Measurements from ENCODE around the gene APOB.
A peak's percentile ranks its signal among the peaks of the same experiment; 100 is the strongest.

The APOB gene, protein sequence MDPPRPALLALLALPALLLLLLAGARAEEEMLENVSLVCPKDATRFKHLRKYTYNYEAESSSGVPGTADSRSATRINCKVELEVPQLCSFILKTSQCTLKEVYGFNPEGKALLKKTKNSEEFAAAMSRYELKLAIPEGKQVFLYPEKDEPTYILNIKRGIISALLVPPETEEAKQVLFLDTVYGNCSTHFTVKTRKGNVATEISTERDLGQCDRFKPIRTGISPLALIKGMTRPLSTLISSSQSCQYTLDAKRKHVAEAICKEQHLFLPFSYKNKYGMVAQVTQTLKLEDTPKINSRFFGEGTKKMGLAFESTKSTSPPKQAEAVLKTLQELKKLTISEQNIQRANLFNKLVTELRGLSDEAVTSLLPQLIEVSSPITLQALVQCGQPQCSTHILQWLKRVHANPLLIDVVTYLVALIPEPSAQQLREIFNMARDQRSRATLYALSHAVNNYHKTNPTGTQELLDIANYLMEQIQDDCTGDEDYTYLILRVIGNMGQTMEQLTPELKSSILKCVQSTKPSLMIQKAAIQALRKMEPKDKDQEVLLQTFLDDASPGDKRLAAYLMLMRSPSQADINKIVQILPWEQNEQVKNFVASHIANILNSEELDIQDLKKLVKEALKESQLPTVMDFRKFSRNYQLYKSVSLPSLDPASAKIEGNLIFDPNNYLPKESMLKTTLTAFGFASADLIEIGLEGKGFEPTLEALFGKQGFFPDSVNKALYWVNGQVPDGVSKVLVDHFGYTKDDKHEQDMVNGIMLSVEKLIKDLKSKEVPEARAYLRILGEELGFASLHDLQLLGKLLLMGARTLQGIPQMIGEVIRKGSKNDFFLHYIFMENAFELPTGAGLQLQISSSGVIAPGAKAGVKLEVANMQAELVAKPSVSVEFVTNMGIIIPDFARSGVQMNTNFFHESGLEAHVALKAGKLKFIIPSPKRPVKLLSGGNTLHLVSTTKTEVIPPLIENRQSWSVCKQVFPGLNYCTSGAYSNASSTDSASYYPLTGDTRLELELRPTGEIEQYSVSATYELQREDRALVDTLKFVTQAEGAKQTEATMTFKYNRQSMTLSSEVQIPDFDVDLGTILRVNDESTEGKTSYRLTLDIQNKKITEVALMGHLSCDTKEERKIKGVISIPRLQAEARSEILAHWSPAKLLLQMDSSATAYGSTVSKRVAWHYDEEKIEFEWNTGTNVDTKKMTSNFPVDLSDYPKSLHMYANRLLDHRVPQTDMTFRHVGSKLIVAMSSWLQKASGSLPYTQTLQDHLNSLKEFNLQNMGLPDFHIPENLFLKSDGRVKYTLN (N-terminal part only)

DNA sequence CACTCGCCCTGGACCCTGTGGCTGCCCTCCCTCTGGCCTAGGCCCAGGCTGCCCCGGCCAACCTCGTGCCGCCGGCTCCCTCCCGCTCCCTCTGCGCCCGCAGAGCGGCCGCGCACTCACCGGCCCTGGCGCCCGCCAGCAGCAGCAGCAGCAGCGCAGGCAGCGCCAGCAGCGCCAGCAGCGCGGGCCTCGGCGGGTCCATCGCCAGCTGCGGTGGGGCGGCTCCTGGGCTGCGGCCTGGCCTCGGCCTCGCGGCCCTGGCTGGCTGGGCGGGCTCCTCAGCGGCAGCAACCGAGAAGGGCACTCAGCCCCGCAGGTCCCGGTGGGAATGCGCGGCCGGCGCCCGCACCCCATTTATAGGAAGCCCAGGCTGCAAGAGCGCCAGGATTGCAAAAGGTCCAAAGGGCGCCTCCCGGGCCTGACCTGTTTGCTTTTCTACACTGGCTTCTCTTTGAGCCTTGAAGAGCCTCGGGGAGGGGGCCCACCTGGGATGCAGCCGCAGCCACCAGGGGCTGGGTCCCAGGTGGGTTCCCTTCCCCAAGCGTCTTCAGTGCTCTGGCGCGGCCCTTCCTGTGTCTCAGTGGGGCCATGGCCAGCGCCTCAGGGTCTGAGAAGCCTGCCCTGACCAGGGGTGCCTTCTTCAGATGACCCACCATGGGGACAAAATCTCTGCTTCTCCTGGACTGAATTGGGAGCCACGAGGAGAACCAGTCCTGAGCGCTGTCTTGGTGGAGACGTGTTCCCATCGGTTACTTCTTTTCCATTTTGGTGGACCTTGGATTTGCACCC is at the start of gene APOB:
APOB (minus strand) TSS at position 330 of the 789 bp plus-strand sequence; CDS start at position 202, 128 bp downstream.
- Histone ChIP-seq H3K36me3 (ENCODE audit: control insufficient read depth, low read depth, low read length) (no peaks in the 10 kb centered on the region), H3K9ac (ENCODE audit: low read length) (no peak within 1 kb of the TSS), H3K27me3 (ENCODE audit: control insufficient read depth, insufficient read depth, low read length) (peaks cover 18% of the 10 kb centered on the region), H3K9me3 (ENCODE audit: control insufficient read depth, low read depth, low read length) (no peaks in the 10 kb centered on the region), H3K4me1 (ENCODE audit: control insufficient read depth, low read depth, low read length) (no peaks in the 10 kb centered on the region), H3K27ac (ENCODE audit: low read length) (no peak within 1 kb of the TSS), H3K4me3 (ENCODE audit: low read length) (peak within 1 kb of the TSS; percentile 70)

GRCh38 chr2:21092308-21092869 is 48.5 kb upstream of the APOB start:
- H3K27ac ChIP-seq (ENCODE audit: low read length): no peak overlapping the region
- no peaks in the 10 kb centered on the region for H3K36me3 ChIP-seq (ENCODE audit: control insufficient read depth, low read depth, low read length)
- H3K27me3 ChIP-seq (ENCODE audit: control insufficient read depth, insufficient read depth, low read length): no peaks in the 10 kb centered on the region
- H3K4me1 ChIP-seq (ENCODE audit: control insufficient read depth, low read depth, low read length): peaks cover under 1% of the 10 kb centered on the region
- no peaks in the 10 kb centered on the region for H3K9me3 ChIP-seq (ENCODE audit: control insufficient read depth, low read depth, low read length)
- H3K4me3 ChIP-seq (ENCODE audit: low read length): no peak overlapping the region
- H3K9ac ChIP-seq (ENCODE audit: low read length): no peak overlapping the region

DNA sequence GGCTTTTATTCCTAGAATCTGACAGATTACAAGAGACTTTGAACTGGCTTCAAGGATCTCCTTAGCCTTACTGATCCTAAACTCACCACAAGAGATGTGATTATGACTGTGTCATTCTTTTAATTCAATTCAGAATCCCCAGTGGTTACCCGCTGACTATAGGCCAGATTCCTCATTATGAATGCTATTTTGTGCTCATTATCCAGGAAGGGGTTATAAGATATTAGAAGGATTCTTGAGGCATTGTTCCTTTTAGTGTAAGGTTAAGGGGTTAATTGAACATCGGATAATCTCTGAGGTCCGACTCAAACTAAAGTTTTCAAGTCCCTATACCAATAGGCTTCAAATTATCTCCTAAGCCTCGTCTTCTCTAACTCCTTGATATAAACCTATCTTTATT is 40.5 kb upstream of the APOB start:
- no peaks in the 10 kb centered on the region for H3K9me3 ChIP-seq (ENCODE audit: control insufficient read depth, low read depth, low read length)
- H3K27me3 ChIP-seq (ENCODE audit: control insufficient read depth, insufficient read depth, low read length): no peaks in the 10 kb centered on the region
- H3K36me3 ChIP-seq (ENCODE audit: control insufficient read depth, low read depth, low read length): no peaks in the 10 kb centered on the region
- H3K9ac ChIP-seq (ENCODE audit: low read length): no peak overlapping the region
- no peak overlapping the region for H3K4me3 ChIP-seq (ENCODE audit: low read length)
- H3K27ac ChIP-seq (ENCODE audit: low read length): no peak overlapping the region
- H3K4me1 ChIP-seq (ENCODE audit: control insufficient read depth, low read depth, low read length): no peaks in the 10 kb centered on the region

DNA sequence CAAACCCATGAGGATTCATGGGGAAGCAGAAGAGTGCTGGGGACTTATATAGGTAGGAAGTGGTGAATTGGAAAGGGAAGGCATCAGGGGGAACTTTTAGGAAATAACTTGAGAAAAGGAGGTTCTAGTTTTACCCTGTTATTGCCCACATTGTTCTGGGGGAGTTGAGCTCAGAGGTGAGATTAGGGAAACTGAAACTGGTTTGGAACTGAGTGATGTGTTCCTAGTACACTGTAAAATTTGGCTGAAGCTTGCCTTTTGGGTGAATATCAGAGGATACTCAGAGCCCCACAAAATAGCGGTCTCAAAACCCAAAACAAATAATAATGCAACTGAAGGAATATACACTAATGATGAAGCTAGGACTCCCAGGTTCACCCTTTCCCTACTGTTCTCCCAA is 39.6 kb upstream of the APOB start:
- Histone ChIP-seq H3K9me3 (ENCODE audit: control insufficient read depth, low read depth, low read length) (no peaks in the 10 kb centered on the region), H3K27me3 (ENCODE audit: control insufficient read depth, insufficient read depth, low read length) (no peaks in the 10 kb centered on the region)

DNA sequence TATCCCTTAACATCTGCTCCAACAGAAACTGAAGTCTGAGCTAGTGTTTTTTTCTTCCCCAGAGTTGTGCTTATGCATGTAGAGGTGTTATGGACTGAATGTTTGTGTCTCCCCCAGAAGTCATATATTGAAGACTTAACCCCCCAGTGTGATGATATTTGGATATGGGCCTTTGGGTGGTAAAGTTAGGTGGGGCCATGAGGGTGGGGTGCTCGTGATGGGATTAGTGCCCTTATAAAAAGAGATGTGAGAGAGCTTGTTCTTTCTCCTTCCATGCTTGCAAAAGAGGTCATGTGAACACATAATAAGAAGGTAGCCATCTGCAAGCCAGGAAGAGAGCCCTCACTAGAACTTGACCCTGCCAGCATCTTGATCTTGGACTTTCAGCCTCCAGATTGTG is 34.4 kb upstream of the APOB start:
- Histone ChIP-seq H3K27me3 (ENCODE audit: control insufficient read depth, insufficient read depth, low read length) (no peaks in the 10 kb centered on the region), H3K27ac (ENCODE audit: low read length) (no peak overlapping the region), H3K4me3 (ENCODE audit: low read length) (no peak overlapping the region), H3K9me3 (ENCODE audit: control insufficient read depth, low read depth, low read length) (no peaks in the 10 kb centered on the region), H3K4me1 (ENCODE audit: control insufficient read depth, low read depth, low read length) (no peaks in the 10 kb centered on the region), H3K36me3 (ENCODE audit: control insufficient read depth, low read depth, low read length) (no peaks in the 10 kb centered on the region), H3K9ac (ENCODE audit: low read length) (no peak overlapping the region)

More for the DNA sequence above, 39.6 kb upstream of the APOB start:
- no peak overlapping the region for H3K27ac ChIP-seq (ENCODE audit: low read length)
- no peaks in the 10 kb centered on the region for H3K4me1 ChIP-seq (ENCODE audit: control insufficient read depth, low read depth, low read length)
- H3K36me3 ChIP-seq (ENCODE audit: control insufficient read depth, low read depth, low read length): no peaks in the 10 kb centered on the region
- no peak overlapping the region for H3K4me3 ChIP-seq (ENCODE audit: low read length)
- no peak overlapping the region for H3K9ac ChIP-seq (ENCODE audit: low read length)

DNA sequence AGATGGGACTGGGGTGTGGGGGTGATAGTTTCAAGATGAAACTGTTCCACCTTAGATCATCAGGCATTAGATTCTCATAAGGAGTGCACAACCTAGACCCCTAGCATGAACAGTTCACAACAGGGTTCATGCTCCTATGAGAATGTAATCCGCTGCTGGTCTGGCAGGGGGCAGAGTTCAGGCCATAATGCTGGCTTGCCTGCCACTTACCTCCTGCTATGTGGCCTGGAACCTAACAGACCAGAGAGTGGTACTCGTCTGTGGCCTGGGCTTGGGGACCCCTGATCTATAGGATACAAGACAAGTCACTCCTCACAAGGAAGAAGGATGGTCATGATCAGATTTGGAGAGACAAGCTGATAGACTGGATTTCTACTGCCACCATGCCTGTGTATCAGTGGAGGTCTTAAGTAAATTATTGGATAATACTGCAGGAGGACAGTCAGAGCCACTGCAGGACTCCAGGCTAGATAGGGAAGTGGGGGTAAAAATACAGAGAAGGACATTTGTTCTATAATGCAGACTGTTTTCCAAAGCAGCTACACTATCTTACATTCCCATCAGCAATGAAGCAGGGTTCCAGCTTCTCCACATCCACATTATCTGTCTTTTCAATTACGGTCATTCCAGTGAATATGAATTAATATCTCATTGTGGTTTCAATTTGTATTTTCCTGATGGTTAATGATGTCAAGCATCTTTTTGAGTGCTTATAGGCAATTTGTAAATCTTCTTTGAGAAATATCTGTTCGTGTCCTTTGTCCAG is 28.8 kb upstream of the APOB start:
- Histone ChIP-seq H3K4me3 (ENCODE audit: low read length) (no peak overlapping the region), H3K27me3 (ENCODE audit: control insufficient read depth, insufficient read depth, low read length) (no peaks in the 10 kb centered on the region), H3K36me3 (ENCODE audit: control insufficient read depth, low read depth, low read length) (no peaks in the 10 kb centered on the region), H3K4me1 (ENCODE audit: control insufficient read depth, low read depth, low read length) (peaks cover 17% of the 10 kb centered on the region), H3K9ac (ENCODE audit: low read length) (no peak overlapping the region), H3K9me3 (ENCODE audit: control insufficient read depth, low read depth, low read length) (no peaks in the 10 kb centered on the region), H3K27ac (ENCODE audit: low read length) (no peak overlapping the region)

GRCh38 chr2:21070341-21071257 is 26.7 kb upstream of the APOB start:
- Histone ChIP-seq H3K4me3 (ENCODE audit: low read length) (no peak overlapping the region), H3K9ac (ENCODE audit: low read length) (no peak overlapping the region), H3K36me3 (ENCODE audit: control insufficient read depth, low read depth, low read length) (no peaks in the 10 kb centered on the region), H3K27me3 (ENCODE audit: control insufficient read depth, insufficient read depth, low read length) (no peaks in the 10 kb centered on the region), H3K4me1 (ENCODE audit: control insufficient read depth, low read depth, low read length) (peaks cover 24% of the 10 kb centered on the region), H3K27ac (ENCODE audit: low read length) (no peak overlapping the region), H3K9me3 (ENCODE audit: control insufficient read depth, low read depth, low read length) (no peaks in the 10 kb centered on the region)

DNA sequence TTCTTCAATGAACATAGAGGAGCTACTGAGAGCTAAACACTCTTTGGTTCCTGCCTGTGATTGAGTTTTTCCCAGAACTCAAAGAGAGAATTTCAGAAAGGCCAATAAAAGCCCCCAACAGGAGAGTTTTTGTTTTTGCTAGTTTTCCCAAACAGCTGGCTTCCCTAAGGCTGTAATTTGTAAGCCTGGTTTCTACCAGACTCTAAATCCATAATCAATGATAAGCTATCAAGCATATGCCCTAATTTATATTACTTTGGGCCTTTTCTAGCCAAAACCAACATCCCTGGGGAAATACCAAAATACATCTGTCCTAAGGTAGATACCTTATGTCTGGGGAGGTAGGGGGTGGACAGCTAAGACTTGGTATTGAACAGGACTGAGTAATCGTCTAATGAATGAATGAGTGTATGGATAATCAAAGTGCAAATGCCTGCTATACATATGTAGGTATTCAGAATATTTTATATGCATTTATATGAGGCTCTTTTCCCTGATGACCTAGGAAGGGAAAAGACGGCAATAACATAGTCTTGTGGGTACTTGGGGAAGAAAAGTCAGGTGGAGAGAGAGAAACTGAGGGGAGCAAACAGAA is 26.0 kb upstream of the APOB start:
- Histone ChIP-seq H3K9ac (ENCODE audit: low read length) (no peak overlapping the region), H3K9me3 (ENCODE audit: control insufficient read depth, low read depth, low read length) (no peaks in the 10 kb centered on the region), H3K36me3 (ENCODE audit: control insufficient read depth, low read depth, low read length) (no peaks in the 10 kb centered on the region), H3K27me3 (ENCODE audit: control insufficient read depth, insufficient read depth, low read length) (no peaks in the 10 kb centered on the region), H3K4me1 (ENCODE audit: control insufficient read depth, low read depth, low read length) (peaks cover 24% of the 10 kb centered on the region), H3K27ac (ENCODE audit: low read length) (no peak overlapping the region), H3K4me3 (ENCODE audit: low read length) (no peak overlapping the region)

- no peaks in the 10 kb centered on the region for H3K36me3 ChIP-seq (ENCODE audit: control insufficient read depth, low read depth, low read length)
- peaks cover 24% of the 10 kb centered on the region for H3K4me1 ChIP-seq (ENCODE audit: control insufficient read depth, low read depth, low read length)
- H3K27me3 ChIP-seq (ENCODE audit: control insufficient read depth, insufficient read depth, low read length): no peaks in the 10 kb centered on the region
- no peak overlapping the region for H3K9ac ChIP-seq (ENCODE audit: low read length)
- no peak overlapping the region for H3K27ac ChIP-seq (ENCODE audit: low read length)
- H3K9me3 ChIP-seq (ENCODE audit: control insufficient read depth, low read depth, low read length): no peaks in the 10 kb centered on the region
- H3K4me3 ChIP-seq (ENCODE audit: low read length): peak overlapping the region; percentile 33
These were observed 24.1 kb upstream of the APOB start for GRCh38 chr2:21067859-21068537.

Data from iPS-18a (cell line).